GM12891 (cell line): ENCODE results near the gene RCE1.

Source experiments
- POLR2A ChIP-seq: IDR thresholded peaks from 2 replicates; pipeline ENCODE4 v1.6.1; 2011; ENCODE audit warnings: low read depth, low read length, control low read depth
- POLR2AphosphoS5 ChIP-seq: IDR thresholded peaks from 2 replicates; pipeline ENCODE4 v1.6.1; 2011; ENCODE audit warnings: low read depth, low read length, control low read depth
- TAF1 ChIP-seq: IDR thresholded peaks from 2 replicates; pipeline ENCODE4 v1.6.1; 2011; ENCODE audit warnings: low read depth, low read length, control low read depth

- TF ChIP-seq POLR2A (no peak), TAF1 (no peak), POLR2AphosphoS5 (no peak)
Observed at GRCh38 chr11:66800720-66801428, 42.4 kb upstream of the RCE1 start.
